DND-41 (cell line): ENCODE results near the gene GPC6.

Experiments
- ATAC-seq: fragments of 200-7000 bp; cut with Tn5 transposase; 3 replicates; pipeline ENCODE4 v1.9.1; 2021; ENCODE audit warnings: low read depth; ENCODE audit not compliant: insufficient read depth
- DNase-seq: peaks from one replicate; pipeline ENCODE4 v3.0.0-alpha.2; 2020
- H2AFZ ChIP-seq: 2 replicates; pipeline ENCODE4 v1.6.0; 2012; ENCODE audit warnings: low read depth, low read length
- H3K27ac ChIP-seq: 2 replicates; pipeline ENCODE4 v1.5.1; 2012; ENCODE audit warnings: low read length, inconsistent platforms
- H3K27me3 ChIP-seq: fragments of 200-600 bp; sonication (generic); 2 replicates; pipeline ENCODE4 v1.6.0; 2012; ENCODE audit warnings: low read length, mild to moderate bottlenecking, inconsistent platforms; ENCODE audit not compliant: insufficient read depth, poor library complexity
- H3K36me3 ChIP-seq: 2 replicates; pipeline ENCODE4 v1.5.1; 2012; ENCODE audit warnings: low read length, inconsistent platforms; ENCODE audit not compliant: insufficient read depth
- H3K4me1 ChIP-seq: 2 replicates; pipeline ENCODE4 v1.5.1; 2012; ENCODE audit warnings: mild to moderate bottlenecking, low read length; ENCODE audit not compliant: insufficient read depth
- H3K4me2 ChIP-seq: 2 replicates; pipeline ENCODE4 v1.6.0; 2012; ENCODE audit warnings: mild to moderate bottlenecking, moderate library complexity, low read length, inconsistent platforms; ENCODE audit not compliant: insufficient read depth
- H3K4me3 ChIP-seq, 2 experiments: fragments of 200-600 bp in 1 of 2; shearing (Covaris generic) in 1 of 2; 2 replicates each; pipeline ENCODE4 v1.5.1; 2012 to 2016; ENCODE audit warnings: inconsistent platforms in 2 of 2, low read length in 2 of 2, mild to moderate bottlenecking in 2 of 2, low read depth in 1 of 2, moderate library complexity in 1 of 2
- H3K79me2 ChIP-seq: 2 replicates; pipeline ENCODE4 v1.6.0; 2012; ENCODE audit warnings: low read length, inconsistent platforms; ENCODE audit not compliant: insufficient read depth
- H3K9ac ChIP-seq: 2 replicates; pipeline ENCODE4 v1.6.0; 2012; ENCODE audit warnings: low read depth, mild to moderate bottlenecking, inconsistent platforms, low read length, moderate library complexity
- H3K9me3 ChIP-seq: 2 replicates; pipeline ENCODE4 v1.5.1; 2012; ENCODE audit warnings: low read length, moderate library complexity, mild to moderate bottlenecking, inconsistent platforms; ENCODE audit not compliant: insufficient read depth, severe bottlenecking
- H4K20me1 ChIP-seq: 2 replicates; pipeline ENCODE4 v1.6.0; 2012; ENCODE audit warnings: low read length; ENCODE audit not compliant: insufficient read depth
- CTCF ChIP-seq: IDR thresholded peaks from 2 replicates; pipeline ENCODE4 v1.5.1; 2012; ENCODE audit warnings: borderline replicate concordance, low read length, moderate library complexity, mild to moderate bottlenecking; ENCODE audit not compliant: poor library complexity, severe bottlenecking; ENCODE audit errors: extremely low read depth
- EZH2 ChIP-seq: IDR thresholded peaks from 3 replicates; pipeline ENCODE4 v1.6.1; 2012; ENCODE audit warnings: borderline replicate concordance, low read depth, mild to moderate bottlenecking, moderate library complexity, low read length, inconsistent platforms; ENCODE audit not compliant: severe bottlenecking

The GPC6 gene

GRCh38 chr13:93290503-93290902, 63.9 kb downstream of the GPC6 start:
- H3K4me1 ChIP-seq: no peaks in the 10 kb centered on the region
- H4K20me1 ChIP-seq: no peaks in the 10 kb centered on the region
- no peak overlapping the region for H3K9ac ChIP-seq
- H3K79me2 ChIP-seq: no peaks in the 10 kb centered on the region
- TF ChIP-seq EZH2 (no peak), CTCF (no peak)
- no peak overlapping the region for H3K4me2 ChIP-seq
- H3K4me3 ChIP-seq: no peak overlapping the region
- no peaks in the 10 kb centered on the region for H3K36me3 ChIP-seq
- H2AFZ ChIP-seq: no peak overlapping the region
- ATAC-seq (no peak), DNase-seq (no peak)
- H3K9me3 ChIP-seq: no peaks in the 10 kb centered on the region
- H3K27me3 ChIP-seq: no peaks in the 10 kb centered on the region
- H3K27ac ChIP-seq: no peak overlapping the region

GRCh38 chr13:93292366-93292765, 65.8 kb downstream of the GPC6 start:
- no peak overlapping the region for H3K9ac ChIP-seq
- H3K4me1 ChIP-seq: no peaks in the 10 kb centered on the region
- H3K4me3 ChIP-seq: no peak overlapping the region
- H2AFZ ChIP-seq: no peak overlapping the region
- ATAC-seq (no peak), DNase-seq (no peak)
- no peaks in the 10 kb centered on the region for H3K27me3 ChIP-seq
- no peaks in the 10 kb centered on the region for H3K79me2 ChIP-seq
- H3K4me2 ChIP-seq: no peak overlapping the region
- no peaks in the 10 kb centered on the region for H3K9me3 ChIP-seq
- TF ChIP-seq EZH2 (no peak), CTCF (no peak)
- H3K36me3 ChIP-seq: no peaks in the 10 kb centered on the region
- no peak overlapping the region for H3K27ac ChIP-seq
- no peaks in the 10 kb centered on the region for H4K20me1 ChIP-seq

- no peak for ATAC-seq
- Histone ChIP-seq H3K27ac (no peak overlapping the region), H3K36me3 (no peaks in the 10 kb centered on the region), H3K9ac (no peak overlapping the region), H2AFZ (no peak overlapping the region), H3K27me3 (no peaks in the 10 kb centered on the region), H3K4me1 (no peaks in the 10 kb centered on the region), H3K4me3 (no peak overlapping the region), H4K20me1 (no peaks in the 10 kb centered on the region), H3K4me2 (no peak overlapping the region), H3K9me3 (no peaks in the 10 kb centered on the region), H3K79me2 (no peaks in the 10 kb centered on the region)
- DNase-seq: no peak
- TF ChIP-seq EZH2 (no peak), CTCF (no peak)
These were observed 67.1 kb downstream of the GPC6 start for GRCh38 chr13:93293710-93294109.

- Histone ChIP-seq H3K9ac (no peak overlapping the region), H4K20me1 (no peaks in the 10 kb centered on the region), H3K36me3 (no peaks in the 10 kb centered on the region), H3K9me3 (no peaks in the 10 kb centered on the region), H3K27ac (no peak overlapping the region), H3K79me2 (no peaks in the 10 kb centered on the region), H3K4me1 (no peaks in the 10 kb centered on the region), H3K4me3 (no peak overlapping the region), H3K4me2 (no peak overlapping the region), H2AFZ (no peak overlapping the region), H3K27me3 (no peaks in the 10 kb centered on the region)
- no peak for ATAC-seq
- no peak for DNase-seq
- TF ChIP-seq CTCF (no peak), EZH2 (no peak)
These were observed 70.0 kb downstream of the GPC6 start for GRCh38 chr13:93296584-93296983.
